Activated CD8-positive, alpha-beta T cell treated with anti-CD3 and anti-CD28 coated beads for 36 hours (primary cell): ENCODE measurements around the gene STAT5A. TPM values are rescaled to one million over a fixed set of nuclear protein-coding genes. Genes with fewer than 3 reads are reported as not detected.
A peak's percentile ranks its signal among the peaks of the same experiment; 100 is the strongest.

Experiments used
- ATAC-seq: fragments of 200-7000 bp; cut with Tn5 transposase; one replicate; pipeline ENCODE4 v1.10.0; 2021; ENCODE audit warnings: mild to moderate bottlenecking, moderate library complexity
- CTCF ChIA-PET: fragments of 350-600 bp; sonication (Branson Sonifier 250); formaldehyde crosslinking; loops from one replicate; lab custom pipeline; 2021; ENCODE audit warnings: antibody characterized with exemption; lab: Charles Lee
- POLR2A ChIA-PET: fragments of 350-600 bp; sonication (Branson Sonifier 250); formaldehyde crosslinking; loops from one replicate; lab custom pipeline; 2021; ENCODE audit warnings: antibody characterized with exemption; lab: Charles Lee
- DNase-seq: peaks from one replicate; pipeline ENCODE4 v3.0.0-alpha.2; 2020
- H3K27ac Mint-ChIP-seq: one replicate; pipeline ENCODE4 v1.8.0; 2021; ENCODE audit warnings: mild to moderate bottlenecking, mixed read lengths
- H3K27me3 Mint-ChIP-seq: one replicate; pipeline ENCODE4 v1.8.0; 2021; ENCODE audit warnings: mixed read lengths
- H3K36me3 Mint-ChIP-seq: one replicate; pipeline ENCODE4 v1.8.0; 2021; ENCODE audit warnings: low read depth, mixed read lengths
- H3K4me1 Mint-ChIP-seq: one replicate; pipeline ENCODE4 v1.8.0; 2021; ENCODE audit warnings: low read depth, mixed read lengths
- H3K4me3 Mint-ChIP-seq: one replicate; pipeline ENCODE4 v1.8.0; 2021; ENCODE audit warnings: mild to moderate bottlenecking, moderate library complexity, mixed read lengths
- H3K9me3 Mint-ChIP-seq: one replicate; pipeline ENCODE4 v1.8.0; 2021; ENCODE audit warnings: mixed read lengths
- CTCF ChIP-seq: fragments of 200-600 bp; IDR thresholded peaks from one replicate; pipeline ENCODE4 v1.8.0; 2022; ENCODE audit warnings: antibody characterized with exemption, mild to moderate bottlenecking
- intact Hi-C: fragments of 100-400 bp; cut with micrococcal nuclease; formaldehyde crosslinking; loops from one replicate; pipeline ENCODE4 v1.10.0; 2022
- total RNA-seq, 2 experiments: library from RNA; stranded (reverse); gene quantifications; one replicate each; pipeline ENCODE4 v1.2.3, GENCODE V29; 2021

STAT5A gene
- total RNA-seq, 2 experiments from 2014 or later: 163 to 190 TPM

- peak; percentile 9 for ATAC-seq
- intact Hi-C loops: loop anchor here (2.0 kb wide), 1 partner anchor 21 kb away; no protein-coding TSS in a partner anchor
- ChIA-PET CTCF (interaction anchor here (0.7 to 3.2 kb wide), 11 partner anchors 10 to 116 kb away, joined by 3 to 32 read pairs (median 4); no protein-coding TSS in a partner anchor), POLR2A (interaction anchor here (0.7 to 10.6 kb wide), 15 partner anchors 9 to 124 kb away, joined by 3 to 136 read pairs (median 6); partner anchors contain the start of genes KCNH4, STAT3 and STAT5B)
- Mint-ChIP-seq H3K4me1 (peaks cover 50% of the 10 kb centered on the region), H3K27ac (peak overlapping the region; percentile 92), H3K36me3 (peaks cover 55% of the 10 kb centered on the region), H3K4me3 (peak overlapping the region; percentile 80), H3K27me3 (no peaks in the 10 kb centered on the region), H3K9me3 (no peaks in the 10 kb centered on the region)
- no peak for TF ChIP-seq CTCF
- peak; percentile 82 for DNase-seq
These were observed 1.4 kb downstream of the STAT5A start for GRCh38 chr17:42289611-42290181.

GRCh38 chr17:42290577-42290976, 2.3 kb downstream of the STAT5A start:
- CTCF ChIA-PET: interaction anchor here (1.0 to 3.2 kb wide), 4 partner anchors 18 to 109 kb away, joined by 3 to 32 read pairs (median 6); no protein-coding TSS in a partner anchor
- Mint-ChIP-seq H3K27ac (peak overlapping the region; percentile 92), H3K27me3 (no peaks in the 10 kb centered on the region), H3K4me1 (peaks cover 52% of the 10 kb centered on the region), H3K9me3 (no peaks in the 10 kb centered on the region), H3K36me3 (peaks cover 64% of the 10 kb centered on the region), H3K4me3 (peak overlapping the region; percentile 80)
- ATAC-seq (no peak), DNase-seq (no peak)
- no peak for TF ChIP-seq CTCF
- intact Hi-C loops: no loop called here
- POLR2A ChIA-PET: interaction anchor here (1.2 to 10.6 kb wide), 7 partner anchors 8 to 98 kb away, joined by 3 to 136 read pairs (median 7); partner anchors contain the start of genes STAT3 and STAT5B

- POLR2A ChIA-PET: interaction anchor here (1.0 to 10.6 kb wide), 4 partner anchors 13 to 97 kb away, joined by 3 to 136 read pairs (median 3); partner anchors contain the start of gene STAT3
- Mint-ChIP-seq H3K27me3 (no peaks in the 10 kb centered on the region), H3K4me3 (peak overlapping the region; percentile 80), H3K36me3 (peaks cover 67% of the 10 kb centered on the region), H3K27ac (peak overlapping the region; percentile 92), H3K4me1 (peaks cover 49% of the 10 kb centered on the region), H3K9me3 (no peaks in the 10 kb centered on the region)
- TF ChIP-seq CTCF: no peak
- CTCF ChIA-PET: interaction anchor here (1.6 to 3.2 kb wide), 2 partner anchors 19 to 68 kb away, joined by 5 to 32 read pairs; no protein-coding TSS in a partner anchor
- DNase-seq: no peak
- intact Hi-C loops: no loop called here
- no peak for ATAC-seq
These were observed 2.8 kb downstream of the STAT5A start for GRCh38 chr17:42291129-42291528.

GRCh38 chr17:42294469-42295398, 6.4 kb downstream of the STAT5A start:
- H3K27me3 Mint-ChIP-seq: no peaks in the 10 kb centered on the region
- ATAC-seq (no peak), DNase-seq (no peak)
- intact Hi-C loops: no loop called here
- H3K27ac Mint-ChIP-seq: peak overlapping the region; percentile 74
- TF ChIP-seq CTCF: no peak
- peaks cover 71% of the 10 kb centered on the region for H3K36me3 Mint-ChIP-seq
- ChIA-PET CTCF (interaction anchor here (1.0 to 2.0 kb wide), 3 partner anchors 28 to 72 kb away, joined by 6 read pairs; no protein-coding TSS in a partner anchor), POLR2A (interaction anchor here (0.7 to 10.6 kb wide), 7 partner anchors 10 to 108 kb away, joined by 3 to 136 read pairs (median 3); no protein-coding TSS in a partner anchor)
- H3K4me3 Mint-ChIP-seq: no peak overlapping the region
- no peaks in the 10 kb centered on the region for H3K9me3 Mint-ChIP-seq
- H3K4me1 Mint-ChIP-seq: peaks cover 40% of the 10 kb centered on the region
